ENCODE results near the gene CSTB. TPM values are rescaled to one million over a fixed set of nuclear protein-coding genes. Genes with fewer than 3 reads are reported as not detected.

The CSTB gene
- total and polyA plus RNA-seq, 2 of the 8 experiments (the other 6 are each of a cell fraction or from before 2014, with no cell fraction given), result 53.8 to 64.1 TPM

DNA sequence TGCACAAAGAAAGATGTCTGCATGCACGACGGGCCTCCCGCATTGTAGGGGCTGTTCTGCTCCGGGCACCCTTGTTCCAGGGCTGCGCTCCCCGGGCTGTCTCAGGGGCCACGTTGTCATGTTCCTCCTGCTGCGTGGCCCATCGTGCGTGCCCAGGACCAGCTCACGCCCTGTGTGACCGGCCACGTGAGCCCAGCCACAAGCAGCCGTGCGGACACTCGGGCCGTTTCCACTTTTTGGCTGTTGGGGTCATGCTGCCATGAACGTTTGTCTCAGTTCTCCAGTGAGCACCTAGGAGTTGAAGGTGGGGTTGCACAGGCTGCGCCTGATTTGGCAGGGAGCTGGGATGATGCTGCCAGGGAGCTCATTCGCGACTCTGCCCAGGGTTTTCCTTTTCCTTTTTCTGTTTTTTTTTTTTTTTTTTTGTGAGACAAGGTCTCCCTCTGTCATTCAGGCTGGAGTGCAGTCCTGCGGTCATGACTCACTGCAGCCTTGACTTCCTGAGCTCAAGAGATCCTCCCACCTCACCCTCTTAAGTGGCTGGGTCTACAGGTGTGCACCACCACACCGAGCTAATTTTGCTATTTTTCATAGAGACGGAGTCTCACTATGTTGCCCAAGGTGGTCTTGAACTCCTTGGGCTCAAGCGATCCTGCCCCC lies 39.8 kb downstream of the CSTB start:
- no peak overlapping the region for H3K14ac ChIP-seq (ENCODE audit: insufficient read length)
- no peak overlapping the region for H3K18ac ChIP-seq (ENCODE audit: extremely low read depth, low read length)
- H3K23me2 ChIP-seq (ENCODE audit: low read depth, low read length), result no peaks in the 10 kb centered on the region
- no peak overlapping the region for H2AK5ac ChIP-seq (ENCODE audit: low read depth, low read length)
- H3K36me3 ChIP-seq (ENCODE audit: control insufficient read depth in 2 of 4, insufficient read depth in 4 of 4, low read length in 3 of 4), result no peaks in the 10 kb centered on the region
- H3K23ac ChIP-seq (ENCODE audit: insufficient read length), result no peak overlapping the region
- no peaks in the 10 kb centered on the region for H3K27me3 ChIP-seq (replicated peaks in 1 of 4; ENCODE audit: control insufficient read depth in 3 of 4, extremely low read depth in 1 of 4, insufficient read depth in 3 of 4, low read length in 3 of 4)
- no peak overlapping the region for H4K5ac ChIP-seq (ENCODE audit: insufficient read length, low read depth, low read length)
- H3K4me1 ChIP-seq (replicated peaks in 1 of 4; ENCODE audit: control insufficient read depth in 3 of 4, insufficient read depth in 4 of 4, low read length in 3 of 4), result peaks cover 0 to 9% (median 4%) of the 10 kb centered on the region in 4 experiments; a peak in 5 of 7 replicates
- H2BK5ac ChIP-seq (ENCODE audit: low read depth, low read length), result no peak overlapping the region
- no peak overlapping the region for H4K8ac ChIP-seq (ENCODE audit: extremely low read depth, insufficient read depth, low read length)
- H2BK15ac ChIP-seq (ENCODE audit: low read length), result no peak overlapping the region
- no peak overlapping the region for H3K27ac ChIP-seq (ENCODE audit: low read depth, low read length)
- H4K20me1 ChIP-seq (replicated peaks in 1 of 2; ENCODE audit: control insufficient read depth in 1 of 2, insufficient read depth in 2 of 2, low read length in 2 of 2), result peaks cover 4 to 25% of the 10 kb centered on the region in 2 experiments
- no peaks in the 10 kb centered on the region; the same call in 1 of the 2 replicates for H3K79me1 ChIP-seq (ENCODE audit: low read depth, low read length)
- no peak for DNase-seq (ENCODE audit: low read depth in 1 of 2, low spot score in 2 of 2)
- H3K4me3 ChIP-seq (ENCODE audit: extremely low read depth in 1 of 4, insufficient read depth in 2 of 4, low read depth in 3 of 4, low read length in 4 of 4), result no peak overlapping the region
- no peak overlapping the region for H3K4me2 ChIP-seq (ENCODE audit: insufficient read depth in 1 of 2, low read depth in 2 of 2, low read length in 2 of 2)
- CTCF ChIA-PET (ENCODE audit: partially characterized antibody), result interaction anchor here (0.9 to 1.7 kb wide), 3 partner anchors 9 to 53 kb away, joined by 3 to 5 read pairs (median 3); partner anchors contain the start of gene RRP1
- FAIRE-seq, result no peak
- POLR2A ChIA-PET (ENCODE audit: partially characterized antibody), result interaction anchor here (0.9 to 4.3 kb wide), 3 partner anchors 10 to 16 kb away, joined by 3 to 17 read pairs (median 5); no protein-coding TSS in a partner anchor
- H3K9ac ChIP-seq (replicated peaks in 1 of 4; ENCODE audit: extremely low read depth in 1 of 4, low read depth in 3 of 4, low read length in 3 of 4), result no peak overlapping the region
- H3K4ac ChIP-seq (replicated peaks; ENCODE audit: insufficient read length, low read depth, low read length), result no peak overlapping the region
- no peak overlapping the region for H2BK12ac ChIP-seq (ENCODE audit: low read depth, low read length)
- no peak overlapping the region for H3K56ac ChIP-seq (replicated peaks; ENCODE audit: insufficient read length, low read depth, low read length)
- 95% methylated on average over 25 of the region's 25 CpGs; no CpG with 5 or more reads in 1 of the 2 experiments for WGBS, 2 experiments (ENCODE audit: extremely low coverage in 1 of 2, insufficient coverage in 1 of 2, insufficient read length in 1 of 2, insufficient replicate concordance in 2 of 2, low coverage in 1 of 2, low lambda C conversion rate in 2 of 2, missing lambda C conversion rate in 1 of 2)
- peaks cover 0 to 16% of the 10 kb centered on the region in 2 experiments; a peak in 1 of 4 replicates for H3K79me2 ChIP-seq (ENCODE audit: control insufficient read depth in 1 of 2, insufficient read depth in 2 of 2, low read length in 2 of 2)
- no peak overlapping the region for H2BK120ac ChIP-seq (replicated peaks; ENCODE audit: low read depth, low read length)
- no peak overlapping the region for H2BK20ac ChIP-seq (ENCODE audit: low read length)
- no peaks in the 10 kb centered on the region for H3K9me3 ChIP-seq (ENCODE audit: insufficient read depth in 2 of 2, low read depth in 1 of 2, low read length in 1 of 2)
- H2AFZ ChIP-seq (ENCODE audit: low read length), result no peak overlapping the region
- H4K91ac ChIP-seq (replicated peaks; ENCODE audit: insufficient read length, low read length), result no peak overlapping the region
- TF ChIP-seq YY1 (IDR thresholded peaks at IDR 0.05; ENCODE audit: low read depth, low read length) (no peak), SIRT6 (IDR thresholded peaks at IDR 0.05; ENCODE audit: low read length) (no peak), ASH2L (IDR thresholded peaks at IDR 0.05; ENCODE audit: low read length) (no peak), SRF (IDR thresholded peaks at IDR 0.05; ENCODE audit: low read depth, low read length) (no peak), TAF1 (IDR thresholded peaks at IDR 0.05; ENCODE audit: low read depth, low read length) (no peak), RAD21 (IDR thresholded peaks at IDR 0.05 in 1 of 2, conservative IDR thresholded peaks at IDR 0.05 in 1 of 2; ENCODE audit: low read depth in 2 of 2, low read length in 2 of 2) (no peak), SIN3A (conservative IDR thresholded peaks at IDR 0.05 in 1 of 2, IDR thresholded peaks at IDR 0.05 in 1 of 2; ENCODE audit: low read depth in 1 of 2, low read length in 2 of 2) (no peak), KDM4A (IDR thresholded peaks at IDR 0.05; ENCODE audit: low read depth, low read length, severe bottlenecking) (no peak), RXRA (IDR thresholded peaks at IDR 0.05; ENCODE audit: insufficient read depth, low read depth, low read length) (no peak), CEBPB (IDR thresholded peaks at IDR 0.05; ENCODE audit: low read depth, low read length) (no peak), TCF12 (IDR thresholded peaks at IDR 0.05; ENCODE audit: low read depth, low read length) (no peak), ZNF274 (IDR thresholded peaks at IDR 0.05; ENCODE audit: borderline replicate concordance, extremely low read depth, low read length) (no peak), HDAC6 (IDR thresholded peaks at IDR 0.05; ENCODE audit: low read depth, low read length) (no peak)
